ENCODE data around the gene TRAPPC3.

- no peak for TF ChIP-seq ZNF324 (tag by site-specific recombination; IDR thresholded peaks at IDR 0.05)
- no peak for TF ChIP-seq ZNF747 (tag by site-specific recombination; IDR thresholded peaks at IDR 0.05)
- no peak for TF ChIP-seq CTCF (tag by site-specific recombination; IDR thresholded peaks at IDR 0.05)
- no peak for TF ChIP-seq HOXC10 (CRISPR knock-in tag; IDR thresholded peaks at IDR 0.05)
- no peak for TF ChIP-seq ZNF140 (tag by site-specific recombination; IDR thresholded peaks at IDR 0.05)
- TF ChIP-seq ZNF768 (tag by site-specific recombination; IDR thresholded peaks at IDR 0.05), result no peak
- TF ChIP-seq, protein P1, sequence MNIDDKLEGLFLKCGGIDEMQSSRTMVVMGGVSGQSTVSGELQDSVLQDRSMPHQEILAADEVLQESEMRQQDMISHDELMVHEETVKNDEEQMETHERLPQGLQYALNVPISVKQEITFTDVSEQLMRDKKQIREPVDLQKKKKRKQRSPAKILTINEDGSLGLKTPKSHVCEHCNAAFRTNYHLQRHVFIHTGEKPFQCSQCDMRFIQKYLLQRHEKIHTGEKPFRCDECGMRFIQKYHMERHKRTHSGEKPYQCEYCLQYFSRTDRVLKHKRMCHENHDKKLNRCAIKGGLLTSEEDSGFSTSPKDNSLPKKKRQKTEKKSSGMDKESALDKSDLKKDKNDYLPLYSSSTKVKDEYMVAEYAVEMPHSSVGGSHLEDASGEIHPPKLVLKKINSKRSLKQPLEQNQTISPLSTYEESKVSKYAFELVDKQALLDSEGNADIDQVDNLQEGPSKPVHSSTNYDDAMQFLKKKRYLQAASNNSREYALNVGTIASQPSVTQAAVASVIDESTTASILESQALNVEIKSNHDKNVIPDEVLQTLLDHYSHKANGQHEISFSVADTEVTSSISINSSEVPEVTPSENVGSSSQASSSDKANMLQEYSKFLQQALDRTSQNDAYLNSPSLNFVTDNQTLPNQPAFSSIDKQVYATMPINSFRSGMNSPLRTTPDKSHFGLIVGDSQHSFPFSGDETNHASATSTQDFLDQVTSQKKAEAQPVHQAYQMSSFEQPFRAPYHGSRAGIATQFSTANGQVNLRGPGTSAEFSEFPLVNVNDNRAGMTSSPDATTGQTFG (tag by site-specific recombination; IDR thresholded peaks at IDR 0.05; ENCODE audit: borderline replicate concordance), result no peak
Measured at GRCh38 chr1:36109041-36109679, 40.1 kb downstream of the TRAPPC3 start.
